Fibroblast of skin of scalp (primary cell): ENCODE measurements around the gene OR6N1.

Source experiments
- DNase-seq: peaks from one replicate; pipeline ENCODE4 v3.0.0-alpha.2; 2013

The OR6N1 gene

GRCh38 chr1:158735848-158736247 is 36.1 kb downstream of the OR6N1 start:
- DNase-seq: no peak

GRCh38 chr1:158732524-158732923 is 39.5 kb downstream of the OR6N1 start:
- DNase-seq: no peak

GRCh38 chr1:158731707-158732106 is 40.3 kb downstream of the OR6N1 start:
- no peak for DNase-seq

GRCh38 chr1:158730453-158730852 is 41.5 kb downstream of the OR6N1 start:
- DNase-seq: no peak

- no peak for DNase-seq
Observed at GRCh38 chr1:158728510-158729225, 43.3 kb downstream of the OR6N1 start.

- no peak for DNase-seq
Observed at GRCh38 chr1:158724442-158724841, 47.6 kb downstream of the OR6N1 start.

GRCh38 chr1:158720620-158721019 is 51.4 kb downstream of the OR6N1 start, which contains the start of gene OR6K3:
TSS of gene OR6K3 (minus strand) at chr1:158720720. CDS start at chr1:158718115, 2,605 bp downstream.
- DNase-seq: no peak

GRCh38 chr1:158719664-158720063 is 52.3 kb downstream of the OR6N1 start:
- DNase-seq: no peak

- no peak for DNase-seq
Observed at GRCh38 chr1:158717344-158717743, 54.7 kb downstream of the OR6N1 start.

- DNase-seq: no peak
Observed at GRCh38 chr1:158716335-158716734, 55.7 kb downstream of the OR6N1 start.

- DNase-seq: no peak
Observed at GRCh38 chr1:158714754-158715153, 57.2 kb downstream of the OR6N1 start.
